ENCODE data around the gene NAGPA.
A peak's percentile ranks its signal among the peaks of the same experiment; 100 is the strongest.
"Not testable (repeated sequence)": the region's sequence is repeated elsewhere in the genome, so short reads cannot be mapped to it uniquely, and the experiment has no call there.

The NAGPA gene

GRCh38 chr16:5046914-5047313, 13.2 kb upstream of the NAGPA start:
- Histone ChIP-seq H3K27me3 (ENCODE audit: low read depth) (peaks cover 9% of the 10 kb centered on the region), H3K4me1 (no peaks in the 10 kb centered on the region), H3K4me3 (no peak overlapping the region), H3K36me3 (replicated peaks) (no peaks in the 10 kb centered on the region), H3K9me3 (no peaks in the 10 kb centered on the region)
- in situ Hi-C loops (cut with MboI; ENCODE audit: low sequenced_read_pairs): no loop called here
- no peak for DNase-seq (ENCODE audit: low spot score in 2 of 2)

- DNase-seq (ENCODE audit: low spot score in 2 of 2): no peak
- Histone ChIP-seq H3K36me3 (replicated peaks) (no peaks in the 10 kb centered on the region), H3K4me3 (no peak overlapping the region), H3K4me1 (no peaks in the 10 kb centered on the region), H3K27me3 (ENCODE audit: low read depth) (peaks cover 20% of the 10 kb centered on the region), H3K9me3 (no peaks in the 10 kb centered on the region)
- in situ Hi-C loops (cut with MboI; ENCODE audit: low sequenced_read_pairs): no loop called here
Measured at GRCh38 chr16:5045499-5046115, 11.9 kb upstream of the NAGPA start.

GRCh38 chr16:5044581-5044980, 10.8 kb upstream of the NAGPA start:
- in situ Hi-C loops (cut with MboI; ENCODE audit: low sequenced_read_pairs); H3K9me3 ChIP-seq; H3K4me1 ChIP-seq; DNase-seq (ENCODE audit: low spot score in 2 of 2); H3K4me3 ChIP-seq; H3K36me3 ChIP-seq (replicated peaks): not testable (repeated sequence)
- H3K27me3 ChIP-seq (ENCODE audit: low read depth): peaks cover 20% of the 10 kb centered on the region

- no peak overlapping the region for H3K4me3 ChIP-seq
- no peak for DNase-seq (ENCODE audit: low spot score in 2 of 2)
- H3K27me3 ChIP-seq (ENCODE audit: low read depth): peaks cover 20% of the 10 kb centered on the region
- no peaks in the 10 kb centered on the region for H3K4me1 ChIP-seq
- no peaks in the 10 kb centered on the region for H3K36me3 ChIP-seq (replicated peaks)
- in situ Hi-C loops (cut with MboI; ENCODE audit: low sequenced_read_pairs): no loop called here
- H3K9me3 ChIP-seq: no peaks in the 10 kb centered on the region
Measured at GRCh38 chr16:5044011-5044540, 10.3 kb upstream of the NAGPA start.

- no peak for DNase-seq (ENCODE audit: low spot score in 2 of 2)
- Histone ChIP-seq H3K4me3 (no peak overlapping the region), H3K9me3 (no peaks in the 10 kb centered on the region), H3K4me1 (no peaks in the 10 kb centered on the region), H3K36me3 (replicated peaks) (no peaks in the 10 kb centered on the region), H3K27me3 (ENCODE audit: low read depth) (peaks cover 20% of the 10 kb centered on the region)
- in situ Hi-C loops (cut with MboI; ENCODE audit: low sequenced_read_pairs): no loop called here
Measured at GRCh38 chr16:5042574-5043171, 8.9 kb upstream of the NAGPA start.

GRCh38 chr16:5041600-5042133, 7.9 kb upstream of the NAGPA start:
- no peaks in the 10 kb centered on the region for H3K9me3 ChIP-seq
- in situ Hi-C loops (cut with MboI; ENCODE audit: low sequenced_read_pairs): no loop called here
- no peak overlapping the region for H3K4me3 ChIP-seq
- H3K4me1 ChIP-seq: no peaks in the 10 kb centered on the region
- no peaks in the 10 kb centered on the region for H3K36me3 ChIP-seq (replicated peaks)
- peaks cover 20% of the 10 kb centered on the region for H3K27me3 ChIP-seq (ENCODE audit: low read depth)
- DNase-seq (ENCODE audit: low spot score in 2 of 2): no peak

GRCh38 chr16:5040451-5040850, 6.7 kb upstream of the NAGPA start:
- no peak for DNase-seq (ENCODE audit: low spot score in 2 of 2)
- Histone ChIP-seq H3K9me3 (no peaks in the 10 kb centered on the region), H3K4me3 (no peak overlapping the region), H3K36me3 (replicated peaks) (no peaks in the 10 kb centered on the region), H3K27me3 (ENCODE audit: low read depth) (peaks cover 20% of the 10 kb centered on the region), H3K4me1 (no peaks in the 10 kb centered on the region)
- in situ Hi-C loops (cut with MboI; ENCODE audit: low sequenced_read_pairs): no loop called here

- no peaks in the 10 kb centered on the region for H3K9me3 ChIP-seq
- no peak overlapping the region for H3K4me3 ChIP-seq
- peaks cover 7% of the 10 kb centered on the region for H3K4me1 ChIP-seq
- DNase-seq (ENCODE audit: low spot score in 2 of 2): no peak
- peaks cover 12% of the 10 kb centered on the region for H3K27me3 ChIP-seq (ENCODE audit: low read depth)
- in situ Hi-C loops (cut with MboI; ENCODE audit: low sequenced_read_pairs): no loop called here
- H3K36me3 ChIP-seq (replicated peaks): no peaks in the 10 kb centered on the region
Measured at GRCh38 chr16:5036228-5037156, 2.8 kb upstream of the NAGPA start.

- peaks cover 7% of the 10 kb centered on the region for H3K4me1 ChIP-seq
- no peak for DNase-seq (ENCODE audit: low spot score in 2 of 2)
- no peaks in the 10 kb centered on the region for H3K9me3 ChIP-seq
- H3K4me3 ChIP-seq: no peak overlapping the region
- in situ Hi-C loops (cut with MboI; ENCODE audit: low sequenced_read_pairs): no loop called here
- no peaks in the 10 kb centered on the region for H3K36me3 ChIP-seq (replicated peaks)
- peaks cover 6% of the 10 kb centered on the region for H3K27me3 ChIP-seq (ENCODE audit: low read depth)
Measured at GRCh38 chr16:5035909-5036227, 2.1 kb upstream of the NAGPA start.

- Histone ChIP-seq H3K27me3 (ENCODE audit: low read depth) (no peaks in the 10 kb centered on the region), H3K9me3 (no peaks in the 10 kb centered on the region)
Measured at GRCh38 chr16:5034167-5034523, 410 bp upstream of the NAGPA start.

GRCh38 chr16:5032748-5033167, 977 bp downstream of the NAGPA start:
- Histone ChIP-seq H3K9me3 (no peaks in the 10 kb centered on the region), H3K4me3 (peak overlapping the region; percentile 92), H3K4me1 (peaks cover 7% of the 10 kb centered on the region), H3K36me3 (replicated peaks) (no peaks in the 10 kb centered on the region), H3K27me3 (ENCODE audit: low read depth) (no peaks in the 10 kb centered on the region)
- in situ Hi-C loops (cut with MboI; ENCODE audit: low sequenced_read_pairs): no loop called here
- no peak for DNase-seq (ENCODE audit: low spot score in 2 of 2)

More at GRCh38 chr16:5034167-5034523, 410 bp upstream of the NAGPA start:
- Histone ChIP-seq H3K4me3 (peak overlapping the region; percentile 92), H3K36me3 (replicated peaks) (no peaks in the 10 kb centered on the region), H3K4me1 (peaks cover 7% of the 10 kb centered on the region)
- DNase-seq (ENCODE audit: low spot score in 2 of 2): no peak
- in situ Hi-C loops (cut with MboI; ENCODE audit: low sequenced_read_pairs): no loop called here

GRCh38 chr16:5031601-5032000, 2.1 kb downstream of the NAGPA start:
- Histone ChIP-seq H3K36me3 (replicated peaks) (no peaks in the 10 kb centered on the region), H3K27me3 (ENCODE audit: low read depth) (no peaks in the 10 kb centered on the region), H3K4me3 (no peak overlapping the region), H3K9me3 (no peaks in the 10 kb centered on the region), H3K4me1 (peaks cover 7% of the 10 kb centered on the region)
- in situ Hi-C loops (cut with MboI; ENCODE audit: low sequenced_read_pairs): no loop called here
- no peak for DNase-seq (ENCODE audit: low spot score in 2 of 2)

GRCh38 chr16:5030251-5030870, 3.4 kb downstream of the NAGPA start:
- in situ Hi-C loops (cut with MboI; ENCODE audit: low sequenced_read_pairs): no loop called here

More at GRCh38 chr16:5030251-5030870, 3.4 kb downstream of the NAGPA start:
- no peak for DNase-seq (ENCODE audit: low spot score in 2 of 2)
- Histone ChIP-seq H3K27me3 (ENCODE audit: low read depth) (no peaks in the 10 kb centered on the region), H3K36me3 (replicated peaks) (no peaks in the 10 kb centered on the region), H3K4me3 (no peak overlapping the region), H3K4me1 (peaks cover 7% of the 10 kb centered on the region), H3K9me3 (no peaks in the 10 kb centered on the region)

Measured in HAP-1 (cell line).